Activated CD4-positive, alpha-beta T cell treated with anti-CD3 and anti-CD28 coated beads, Interleukin-2, amount 50 U/mL, for 48 hours (primary cell): Measurements from ENCODE around the gene PARP12.

Source experiments
- DNase-seq, 2 experiments: peaks; one replicate each; pipeline ENCODE4 v3.0.0-alpha.2; 2020

Gene PARP12

GRCh38 chr7:140059273-140060242 lies 3.2 kb downstream of the PARP12 start:
- DNase-seq, result peak; percentile 47 to 63

- no peak for DNase-seq
Measured at GRCh38 chr7:140058517-140058916, 4.2 kb downstream of the PARP12 start.

GRCh38 chr7:140057143-140057535 lies 5.6 kb downstream of the PARP12 start:
- DNase-seq, result no peak

- no peak for DNase-seq
Measured at GRCh38 chr7:140056431-140057142, 6.2 kb downstream of the PARP12 start.

- DNase-seq, result no peak
Measured at GRCh38 chr7:140055833-140056232, 6.9 kb downstream of the PARP12 start.

- DNase-seq, result no peak
Measured at GRCh38 chr7:140054751-140055150, 8.0 kb downstream of the PARP12 start.

GRCh38 chr7:140053812-140054539 lies 8.8 kb downstream of the PARP12 start:
- DNase-seq, result no peak

- DNase-seq, result no peak
Measured at GRCh38 chr7:140051820-140052219, 10.9 kb downstream of the PARP12 start.

GRCh38 chr7:140050100-140050499 lies 12.7 kb downstream of the PARP12 start:
- DNase-seq, result no peak

- no peak for DNase-seq
Measured at GRCh38 chr7:140049339-140050024, 13.3 kb downstream of the PARP12 start.

- DNase-seq, result no peak
Measured at GRCh38 chr7:140048989-140049338, 13.8 kb downstream of the PARP12 start.

- no peak for DNase-seq
Measured at GRCh38 chr7:140048138-140048537, 14.6 kb downstream of the PARP12 start.

- no peak for DNase-seq
Measured at GRCh38 chr7:140047197-140047596, 15.6 kb downstream of the PARP12 start.

GRCh38 chr7:140045697-140046096 lies 17.1 kb downstream of the PARP12 start:
- no peak for DNase-seq

- DNase-seq, result no peak
Measured at GRCh38 chr7:140044251-140044650, 18.5 kb downstream of the PARP12 start.

- no peak for DNase-seq
Measured at GRCh38 chr7:140042386-140042670, 20.4 kb downstream of the PARP12 start.

- DNase-seq, result no peak
Measured at GRCh38 chr7:140041659-140042385, 20.9 kb downstream of the PARP12 start.

GRCh38 chr7:140039896-140040295 lies 22.9 kb downstream of the PARP12 start:
- no peak for DNase-seq

- DNase-seq, result no peak
Measured at GRCh38 chr7:140039066-140039465, 23.7 kb downstream of the PARP12 start.

GRCh38 chr7:140036224-140036962 lies 26.4 kb downstream of the PARP12 start:
- peak; percentile 16 for DNase-seq

GRCh38 chr7:140035400-140036223 lies 27.1 kb downstream of the PARP12 start:
- DNase-seq, result no peak
